Heart left ventricle (tissue), 13 donors: ENCODE results near the gene GPER1.

ENCODE experiments used
- POLR2A ChIP-seq, 2 donors: fragments of 450-650 bp; IDR thresholded peaks; one replicate each; pipeline ENCODE4 v1.6.1; 2017; ENCODE audit warnings: antibody characterized with exemption in 2 of 2, mild to moderate bottlenecking in 2 of 2, moderate library complexity in 2 of 2
- TF ChIP-seq, protein P1 (sequence below), 12 donors: fragments of 200-600 bp; sonication (generic) in 4 of 12; IDR thresholded peaks; one replicate each; pipeline versions ENCODE4 v1.5.0 to v1.8.0; 2018 to 2022; ENCODE audit warnings: antibody characterized with exemption in 12 of 12, mild to moderate bottlenecking in 5 of 12
- donor health status: ischemic (EF 13 %, LVEDD 7.1; RV severe dilation, severe dysfunction).
- donor health status: DM: no; HTN: yes; CAD: no.
- donor health status: DM: no; HTN: no; CAD: no.
- donor health status: ischemic (EF 25% LVEDD 6.9; RV normal size, moderate dysfunction).
- donor health status: ischemic (EF 25% LVEDD 5.7; RV mildly dilated, moderate dysfunction).
- donor health status: ischemic (EF 35%, LVEDD 5.7; RV mildly dilated, moderate dysfunction).
- donor health status: nonischemic (EF 11% LVEDD 7.7; RV severe dilation, severe dysfunction).
- donor health status: DM: yes; HTN: yes; CAD: no.
- donor health status: PGD.
- donor health status: ischemic (EF 29% LVEDD 5.4; RV normal size, mild dysfunction).
- donor health status: nonischemic (EF 23%, LVEDD 6.1; RV moderate dilation, normal function).

DNA sequence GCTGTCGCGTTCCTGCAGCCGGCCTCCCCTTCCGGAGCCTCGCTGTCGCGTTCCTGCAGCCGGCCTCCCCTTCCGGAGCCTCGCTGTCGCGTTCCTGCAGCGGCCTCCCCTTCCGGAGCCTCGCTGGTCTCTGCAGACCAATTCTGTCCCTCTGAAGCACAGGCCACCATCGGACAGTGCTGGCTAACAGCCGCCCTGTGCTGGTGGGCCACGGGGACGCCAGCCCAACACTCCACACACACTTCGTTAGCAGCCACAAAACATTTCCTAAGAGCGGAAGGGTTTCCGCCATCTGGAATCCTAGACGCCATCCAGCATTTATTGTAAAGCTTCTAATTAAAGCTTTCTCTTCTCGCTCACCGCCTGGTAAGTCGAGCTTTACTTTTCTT, 11.2 kb downstream of the GPER1 start:
- TF ChIP-seq, protein P1, sequence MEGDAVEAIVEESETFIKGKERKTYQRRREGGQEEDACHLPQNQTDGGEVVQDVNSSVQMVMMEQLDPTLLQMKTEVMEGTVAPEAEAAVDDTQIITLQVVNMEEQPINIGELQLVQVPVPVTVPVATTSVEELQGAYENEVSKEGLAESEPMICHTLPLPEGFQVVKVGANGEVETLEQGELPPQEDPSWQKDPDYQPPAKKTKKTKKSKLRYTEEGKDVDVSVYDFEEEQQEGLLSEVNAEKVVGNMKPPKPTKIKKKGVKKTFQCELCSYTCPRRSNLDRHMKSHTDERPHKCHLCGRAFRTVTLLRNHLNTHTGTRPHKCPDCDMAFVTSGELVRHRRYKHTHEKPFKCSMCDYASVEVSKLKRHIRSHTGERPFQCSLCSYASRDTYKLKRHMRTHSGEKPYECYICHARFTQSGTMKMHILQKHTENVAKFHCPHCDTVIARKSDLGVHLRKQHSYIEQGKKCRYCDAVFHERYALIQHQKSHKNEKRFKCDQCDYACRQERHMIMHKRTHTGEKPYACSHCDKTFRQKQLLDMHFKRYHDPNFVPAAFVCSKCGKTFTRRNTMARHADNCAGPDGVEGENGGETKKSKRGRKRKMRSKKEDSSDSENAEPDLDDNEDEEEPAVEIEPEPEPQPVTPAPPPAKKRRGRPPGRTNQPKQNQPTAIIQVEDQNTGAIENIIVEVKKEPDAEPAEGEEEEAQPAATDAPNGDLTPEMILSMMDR (IDR thresholded peaks at IDR 0.05) = no peak
- TF ChIP-seq POLR2A (IDR thresholded peaks at IDR 0.05) = no peak
